Effector memory CD4-positive, alpha-beta T cell (primary cell): ENCODE measurements around the gene FLAD1.
A peak's percentile ranks its signal among the peaks of the same experiment; 100 is the strongest.

ENCODE experiments used
- DNase-seq, 3 donors: peaks; one replicate each; pipeline ENCODE4 v3.0.0-alpha.2; 2020
- H3K27ac ChIP-seq: 2 replicates; pipeline ENCODE4 v1.7.0; 2013; ENCODE audit warnings: mild to moderate bottlenecking, low read length, moderate library complexity; ENCODE audit not compliant: insufficient read depth, poor library complexity, severe bottlenecking
- H3K27me3 ChIP-seq: replicated peaks from 2 replicates; pipeline ENCODE4 v1.7.0; 2013; ENCODE audit warnings: mild to moderate bottlenecking, low read length; ENCODE audit not compliant: insufficient read depth, control insufficient read depth, poor library complexity, severe bottlenecking
- H3K36me3 ChIP-seq: 2 replicates; pipeline ENCODE4 v1.7.0; 2013; ENCODE audit warnings: mild to moderate bottlenecking, low read length, moderate library complexity; ENCODE audit not compliant: control insufficient read depth, insufficient read depth
- H3K4me1 ChIP-seq: 2 replicates; pipeline ENCODE4 v1.7.0; 2013; ENCODE audit warnings: low read length, mild to moderate bottlenecking; ENCODE audit not compliant: control insufficient read depth, insufficient read depth, poor library complexity, severe bottlenecking
- H3K4me3 ChIP-seq: 2 replicates; pipeline ENCODE4 v1.7.0; 2013; ENCODE audit warnings: low read length, low read depth, mild to moderate bottlenecking; ENCODE audit not compliant: insufficient read depth, poor library complexity, severe bottlenecking
- H3K9me3 ChIP-seq: 2 replicates; pipeline ENCODE4 v1.7.0; 2013; ENCODE audit warnings: mild to moderate bottlenecking, low read length, moderate library complexity; ENCODE audit not compliant: control insufficient read depth
- total RNA-seq, 3 donors: gene quantifications; one replicate each; lab custom pipeline; 2026; lab: John Stamatoyannopoulos, UW

The FLAD1 gene
- total RNA-seq = 26.0 to 35.6 (median 28.5) reads per million in 3 donors

- peak; percentile 89 to 95 (median 94) for DNase-seq
- H3K4me3 ChIP-seq = peak within 1 kb of the TSS; percentile 58
Observed at GRCh38 chr1:154982897-154983648, at the start of gene FLAD1. TSS of gene FLAD1 (plus strand) at chr1:154983344. CDS start at chr1:154983695, 351 bp downstream.

GRCh38 chr1:154934358-154934948 is 48.7 kb upstream of the FLAD1 start:
- Histone ChIP-seq H3K27me3 (no peaks in the 10 kb centered on the region), H3K36me3 (peaks cover 6% of the 10 kb centered on the region), H3K9me3 (no peaks in the 10 kb centered on the region), H3K4me3 (no peak overlapping the region), H3K27ac (no peak overlapping the region), H3K4me1 (peaks cover 18% of the 10 kb centered on the region)
- no peak for DNase-seq

More at GRCh38 chr1:154982897-154983648, at the start of gene FLAD1:
- Histone ChIP-seq H3K27ac (peak within 1 kb of the TSS; percentile 76), H3K27me3 (no peaks in the 10 kb centered on the region), H3K36me3 (peaks cover 8% of the 10 kb centered on the region), H3K4me1 (peaks cover 9% of the 10 kb centered on the region), H3K9me3 (no peaks in the 10 kb centered on the region)

GRCh38 chr1:154935749-154936554 is 47.2 kb upstream of the FLAD1 start:
- DNase-seq = peak in 1 of 3 donors; percentile 31
- Histone ChIP-seq H3K4me1 (peaks cover 29% of the 10 kb centered on the region), H3K4me3 (peak overlapping the region; percentile 68)

GRCh38 chr1:154936555-154937084 is 46.5 kb upstream of the FLAD1 start, which contains the start of gene PMVK:
TSS of gene PMVK (minus strand) at chr1:154936719. CDS start at chr1:154936685, 34 bp downstream.
- Histone ChIP-seq H3K27ac (peak within 1 kb of the TSS; percentile 99), H3K4me1 (peaks cover 36% of the 10 kb centered on the region), H3K36me3 (no peaks in the 10 kb centered on the region), H3K27me3 (no peaks in the 10 kb centered on the region), H3K9me3 (no peaks in the 10 kb centered on the region), H3K4me3 (peak within 1 kb of the TSS; percentile 68)
- peak; percentile 88 to 94 (median 93) for DNase-seq

More at GRCh38 chr1:154935749-154936554, 47.2 kb upstream of the FLAD1 start:
- no peaks in the 10 kb centered on the region for H3K27me3 ChIP-seq
- no peaks in the 10 kb centered on the region for H3K9me3 ChIP-seq
- peak overlapping the region; percentile 99 for H3K27ac ChIP-seq
- H3K36me3 ChIP-seq = no peaks in the 10 kb centered on the region

GRCh38 chr1:154937085-154937987 is 45.8 kb upstream of the FLAD1 start:
- Histone ChIP-seq H3K4me3 (peak overlapping the region; percentile 68), H3K27ac (peak overlapping the region; percentile 99), H3K27me3 (no peaks in the 10 kb centered on the region), H3K36me3 (no peaks in the 10 kb centered on the region), H3K4me1 (peaks cover 43% of the 10 kb centered on the region), H3K9me3 (no peaks in the 10 kb centered on the region)
- DNase-seq = peak; percentile 82 to 90 (median 87)

- Histone ChIP-seq H3K4me3 (peak overlapping the region; percentile 68), H3K27ac (peak overlapping the region; percentile 99), H3K4me1 (peaks cover 50% of the 10 kb centered on the region), H3K9me3 (no peaks in the 10 kb centered on the region), H3K36me3 (no peaks in the 10 kb centered on the region), H3K27me3 (no peaks in the 10 kb centered on the region)
- no peak for DNase-seq
Observed at GRCh38 chr1:154937988-154938386, 45.2 kb upstream of the FLAD1 start.

GRCh38 chr1:154938604-154939399 is 44.3 kb upstream of the FLAD1 start:
- Histone ChIP-seq H3K4me3 (no peak overlapping the region), H3K9me3 (no peaks in the 10 kb centered on the region), H3K27me3 (no peaks in the 10 kb centered on the region), H3K27ac (peak overlapping the region; percentile 41), H3K4me1 (peaks cover 58% of the 10 kb centered on the region), H3K36me3 (no peaks in the 10 kb centered on the region)
- DNase-seq = no peak

- Histone ChIP-seq H3K27me3 (no peaks in the 10 kb centered on the region), H3K4me3 (no peak overlapping the region), H3K4me1 (peaks cover 68% of the 10 kb centered on the region), H3K36me3 (peaks cover 12% of the 10 kb centered on the region), H3K9me3 (no peaks in the 10 kb centered on the region), H3K27ac (no peak overlapping the region)
- DNase-seq = no peak
Observed at GRCh38 chr1:154940213-154940560, 43.0 kb upstream of the FLAD1 start.
